ENCODE data around the gene EDC3.
A peak's percentile ranks its signal among the peaks of the same experiment; 100 is the strongest.
"Not testable (repeated sequence)": the region's sequence is repeated elsewhere in the genome, so short reads cannot be mapped to it uniquely, and the experiment has no call there.

Gene EDC3

DNA sequence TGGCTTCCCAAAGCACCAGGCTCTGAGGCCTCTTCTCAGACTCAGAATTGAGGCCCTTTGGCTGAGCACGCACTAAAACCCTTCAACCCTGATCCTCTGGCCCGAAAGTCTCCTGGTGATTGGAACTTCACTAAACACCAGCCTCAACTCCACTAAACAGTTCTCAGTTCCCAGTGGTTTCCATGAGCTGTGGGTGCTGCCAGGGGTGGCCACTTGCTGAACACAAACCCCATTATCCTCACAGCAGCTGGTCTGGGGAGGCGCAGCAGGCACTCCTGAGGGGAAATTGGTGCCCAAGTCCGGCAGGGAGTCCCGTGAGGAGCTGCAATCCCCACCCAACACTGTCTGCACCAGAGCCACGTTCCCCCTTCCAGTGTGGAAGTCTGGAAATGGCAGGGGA, 84.0 kb downstream of the EDC3 start:
- DNase-seq (ENCODE audit: low spot score): no peak

DNA sequence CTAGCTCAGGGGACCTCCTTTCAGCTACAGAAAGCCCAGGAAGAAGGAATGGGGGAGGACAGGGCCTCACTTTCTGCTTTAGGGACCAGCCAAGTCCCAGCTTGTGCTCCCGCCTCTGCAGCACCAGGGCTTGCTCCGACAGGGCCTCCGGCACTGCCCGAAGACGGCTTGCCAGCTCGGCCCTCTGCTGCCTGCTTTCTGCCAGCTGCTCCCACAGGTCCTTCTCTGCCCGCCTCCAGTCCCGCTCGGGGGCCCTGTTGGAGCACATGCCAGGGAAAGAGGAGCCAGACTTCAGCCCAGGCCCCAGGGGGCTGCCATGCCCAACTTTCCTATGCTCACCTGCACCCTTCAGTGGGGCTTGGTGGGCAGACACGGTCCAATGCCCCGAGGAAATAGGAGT, 84.5 kb downstream of the EDC3 start:
- DNase-seq (ENCODE audit: low spot score): no peak

DNA sequence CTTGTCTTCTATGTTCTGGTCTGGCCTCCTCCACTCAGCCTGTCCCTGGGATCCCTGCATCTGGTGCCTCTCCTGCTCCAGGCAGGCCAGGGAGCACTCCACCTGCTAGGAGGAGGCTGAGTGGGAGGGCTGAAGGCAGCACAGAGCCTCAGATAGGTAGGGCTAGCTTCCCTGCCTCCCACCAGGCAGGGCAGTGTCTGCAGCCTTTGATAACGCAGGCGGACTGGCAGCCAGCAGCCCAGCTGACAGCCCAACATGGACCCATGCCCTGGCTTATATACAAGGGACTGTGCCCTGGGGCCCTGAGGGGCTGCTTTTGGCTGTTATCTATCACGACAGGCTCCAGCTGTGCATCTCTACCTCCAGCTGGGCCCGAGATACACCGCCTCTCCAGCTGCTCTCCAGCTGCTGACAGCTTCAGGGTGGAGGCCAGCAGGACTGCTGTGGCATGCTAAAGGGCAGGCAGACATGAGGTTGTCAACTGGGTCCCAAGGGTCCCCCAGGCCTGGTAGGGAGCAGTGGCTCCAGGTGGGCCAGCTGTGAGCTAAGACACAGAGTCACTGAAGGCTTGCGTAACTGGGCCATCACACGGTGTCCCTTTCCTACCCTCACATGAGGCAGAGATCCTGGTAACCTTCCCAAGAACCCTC, 85.4 kb downstream of the EDC3 start:
- no peak for DNase-seq (ENCODE audit: low spot score)

DNA sequence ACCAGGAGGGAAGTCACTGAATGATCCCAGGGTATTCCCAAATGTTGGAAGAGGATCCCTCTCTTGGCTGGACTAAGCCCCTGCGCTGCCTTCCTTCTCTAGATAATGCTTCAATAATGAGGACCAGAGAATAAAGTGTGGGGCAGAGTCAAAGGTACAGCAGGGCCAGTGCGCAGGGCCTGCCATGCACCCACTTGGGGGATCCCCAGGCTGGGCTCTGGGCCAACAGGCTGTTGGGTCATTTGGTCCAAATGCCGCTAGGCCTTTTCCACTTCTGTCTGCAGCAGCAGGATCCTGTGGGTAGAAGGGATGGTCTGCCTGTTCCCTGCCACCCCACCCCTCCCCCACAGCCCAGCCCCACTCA, 85.9 kb downstream of the EDC3 start:
- DNase-seq (ENCODE audit: low spot score): no peak

DNA sequence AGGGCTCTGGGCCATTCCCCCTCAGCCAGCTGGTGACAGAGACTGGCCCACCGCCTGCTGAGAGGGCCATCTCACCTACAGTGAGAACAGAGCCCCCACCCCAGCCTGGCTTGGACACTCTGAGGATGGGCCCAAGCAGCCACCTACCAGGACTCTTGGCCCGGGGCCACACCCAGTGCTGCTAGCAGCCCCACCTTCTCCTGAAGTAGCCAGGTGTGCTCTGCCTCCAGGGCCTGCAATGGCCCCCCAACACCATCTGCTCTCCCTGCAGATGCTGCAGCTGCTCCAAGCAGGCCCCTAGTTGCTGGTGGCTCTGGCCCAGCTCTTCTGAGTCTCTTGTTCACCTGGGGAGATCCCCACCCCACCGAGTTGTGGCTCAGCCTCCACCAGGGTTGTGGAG, 87.0 kb downstream of the EDC3 start:
- no peak for DNase-seq (ENCODE audit: low spot score)

DNA sequence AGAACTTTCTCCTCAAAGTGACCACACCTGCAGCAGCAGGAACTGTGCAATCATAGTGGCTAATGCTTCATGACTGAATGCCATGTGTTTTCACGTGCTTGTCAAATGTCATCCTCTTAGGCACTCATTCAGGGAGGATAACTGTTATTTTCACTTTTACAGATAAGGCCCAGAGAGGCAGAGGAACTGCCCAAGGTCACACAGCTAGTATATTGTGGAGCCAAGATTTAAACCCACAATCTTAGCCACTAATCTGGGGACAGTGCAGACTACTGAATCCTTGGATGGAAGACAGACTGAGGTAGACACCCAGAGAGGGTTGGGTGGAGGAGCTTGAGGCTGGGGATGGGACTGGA, 90.1 kb downstream of the EDC3 start:
- DNase-seq (ENCODE audit: low spot score): no peak

DNA sequence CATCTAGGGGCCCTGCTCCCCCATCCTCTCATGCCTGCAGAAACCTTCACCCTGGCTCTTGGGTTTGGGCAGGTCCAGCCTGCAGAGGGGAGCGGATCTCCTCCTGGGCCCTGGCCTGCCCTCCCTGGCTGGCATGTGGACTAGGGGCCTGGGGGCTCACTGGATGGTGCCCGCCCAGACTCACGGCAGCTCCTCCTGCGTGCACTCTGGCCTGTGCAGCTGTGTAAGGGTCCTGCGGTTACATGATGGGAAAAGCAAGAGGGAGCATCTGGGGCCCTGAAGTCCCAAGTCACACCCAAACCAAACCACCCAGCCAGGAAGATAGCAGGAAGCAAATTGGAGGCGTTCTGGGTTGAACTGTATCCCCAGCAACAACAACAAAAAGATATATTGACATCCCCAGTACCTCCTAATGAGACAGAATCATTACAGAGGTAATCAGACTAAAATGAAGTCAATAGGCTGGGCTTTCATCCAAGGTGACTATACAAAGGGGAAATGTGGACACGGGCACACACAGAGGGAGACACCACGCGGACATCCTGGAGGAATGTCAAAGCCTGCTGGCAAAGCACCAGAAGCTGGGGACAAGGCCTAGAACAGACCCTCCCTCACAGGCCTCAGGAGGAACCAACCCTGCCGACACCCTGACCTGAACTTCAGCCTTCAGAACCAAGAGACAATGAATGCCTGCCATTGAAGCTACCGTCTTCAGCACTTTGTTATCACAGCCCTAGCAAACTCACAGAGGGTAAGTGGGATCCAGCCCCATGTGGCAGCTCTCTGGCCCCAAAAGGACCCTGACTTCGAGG, 90.6 kb downstream of the EDC3 start:
- DNase-seq (ENCODE audit: low spot score): no peak

DNA sequence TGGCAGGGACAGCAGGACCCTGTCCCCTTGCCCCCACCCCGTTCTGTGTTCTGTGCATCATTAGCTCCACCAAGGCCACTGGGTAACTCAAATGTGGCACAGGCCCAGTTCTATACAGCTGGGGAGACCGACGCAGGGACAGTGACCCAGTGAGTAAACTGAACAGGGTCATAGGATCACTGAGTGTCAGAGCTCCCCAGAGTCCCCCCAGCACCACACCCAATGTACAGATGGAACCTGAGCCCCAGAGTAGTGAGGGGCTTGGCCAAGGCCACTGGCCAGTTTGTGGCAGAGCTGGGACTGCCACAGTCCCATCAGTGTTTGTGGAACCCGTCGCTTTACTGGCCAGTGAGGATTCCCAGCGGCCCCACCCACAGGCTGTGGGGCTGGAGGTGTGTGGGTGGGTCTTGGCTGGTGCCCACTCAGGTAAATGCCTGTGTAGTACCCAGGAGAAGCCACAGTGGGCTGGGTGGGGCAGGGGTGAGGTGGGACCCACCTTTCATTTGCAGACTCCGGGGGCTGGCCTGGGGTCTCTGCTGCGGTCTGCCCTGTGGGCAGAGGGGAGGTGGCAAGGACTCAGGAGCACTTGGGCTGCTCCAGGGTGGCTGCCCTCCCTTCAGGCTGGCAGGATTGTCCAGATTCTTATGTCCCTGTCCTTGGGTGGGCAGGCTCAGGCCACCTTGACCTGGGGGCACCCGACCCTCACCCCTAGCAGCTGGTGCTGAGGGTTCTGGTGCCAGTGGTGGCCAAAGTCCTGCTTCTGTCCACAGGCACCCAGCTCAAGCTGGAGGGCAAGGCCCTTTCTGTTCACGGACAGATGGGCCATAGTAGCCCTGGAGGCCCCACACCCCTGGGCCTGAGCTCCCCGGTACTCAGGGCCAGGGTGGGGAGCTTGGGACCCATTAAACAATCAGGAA, 91.8 kb downstream of the EDC3 start:
- no peak for DNase-seq (ENCODE audit: low spot score)

DNA sequence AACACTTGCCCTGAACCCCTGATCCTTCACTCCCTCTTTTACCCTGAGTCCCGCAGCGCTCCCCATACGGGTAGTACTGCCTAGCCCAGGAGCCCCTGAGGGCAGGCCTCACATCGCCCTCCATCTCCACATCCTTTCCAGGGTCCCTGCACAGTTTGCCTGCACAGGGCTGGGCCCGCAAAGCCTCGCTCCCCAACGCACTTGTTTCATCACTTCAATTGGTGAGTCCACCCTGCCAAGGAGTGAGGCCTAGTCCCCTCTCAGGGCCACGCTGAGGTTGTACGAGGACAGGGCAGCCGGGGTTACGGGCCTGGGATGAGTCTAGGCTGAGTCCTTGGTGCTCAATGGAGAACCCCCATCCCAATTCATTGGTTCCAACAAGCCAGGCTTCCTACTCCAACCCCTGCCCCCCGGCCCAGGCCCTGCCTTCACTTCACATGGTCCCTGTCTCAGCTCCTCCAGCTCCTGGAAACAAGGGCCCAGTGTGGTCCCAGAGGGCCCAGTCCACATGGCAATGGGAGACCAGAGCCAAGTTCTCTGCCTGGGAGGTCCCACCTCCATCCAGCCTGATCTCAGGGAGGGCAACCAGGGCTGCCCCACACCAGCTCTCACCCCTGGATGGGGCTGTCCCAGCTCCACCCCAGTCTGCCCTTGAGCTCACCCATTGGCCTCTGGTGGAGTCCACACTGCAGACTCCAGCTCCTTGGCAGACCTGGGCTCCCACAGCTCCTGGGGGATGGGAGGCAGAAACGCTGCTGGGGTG, 92.6 kb downstream of the EDC3 start:
- DNase-seq (ENCODE audit: low spot score): no peak

DNA sequence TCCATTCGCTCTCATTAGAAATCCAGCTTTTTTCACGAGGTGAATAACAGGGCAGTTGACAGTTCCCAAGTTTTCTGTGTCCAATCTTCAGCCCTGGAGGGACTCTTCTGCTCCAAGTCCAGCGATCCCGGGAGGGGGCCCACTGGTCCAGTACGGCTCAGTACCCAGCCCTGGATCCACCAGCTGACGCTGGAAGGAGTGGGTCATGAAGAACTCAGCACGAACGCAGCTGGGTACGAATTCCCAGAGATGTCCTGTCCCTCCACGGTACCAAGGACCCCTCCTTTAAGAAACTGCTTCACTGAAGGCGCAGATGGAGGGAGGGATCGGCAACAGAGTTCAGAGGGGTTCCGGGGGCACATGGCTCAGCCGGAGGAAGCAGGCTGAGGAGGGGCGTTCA, 96.7 kb downstream of the EDC3 start:
- no peak for DNase-seq (ENCODE audit: low spot score)

DNA sequence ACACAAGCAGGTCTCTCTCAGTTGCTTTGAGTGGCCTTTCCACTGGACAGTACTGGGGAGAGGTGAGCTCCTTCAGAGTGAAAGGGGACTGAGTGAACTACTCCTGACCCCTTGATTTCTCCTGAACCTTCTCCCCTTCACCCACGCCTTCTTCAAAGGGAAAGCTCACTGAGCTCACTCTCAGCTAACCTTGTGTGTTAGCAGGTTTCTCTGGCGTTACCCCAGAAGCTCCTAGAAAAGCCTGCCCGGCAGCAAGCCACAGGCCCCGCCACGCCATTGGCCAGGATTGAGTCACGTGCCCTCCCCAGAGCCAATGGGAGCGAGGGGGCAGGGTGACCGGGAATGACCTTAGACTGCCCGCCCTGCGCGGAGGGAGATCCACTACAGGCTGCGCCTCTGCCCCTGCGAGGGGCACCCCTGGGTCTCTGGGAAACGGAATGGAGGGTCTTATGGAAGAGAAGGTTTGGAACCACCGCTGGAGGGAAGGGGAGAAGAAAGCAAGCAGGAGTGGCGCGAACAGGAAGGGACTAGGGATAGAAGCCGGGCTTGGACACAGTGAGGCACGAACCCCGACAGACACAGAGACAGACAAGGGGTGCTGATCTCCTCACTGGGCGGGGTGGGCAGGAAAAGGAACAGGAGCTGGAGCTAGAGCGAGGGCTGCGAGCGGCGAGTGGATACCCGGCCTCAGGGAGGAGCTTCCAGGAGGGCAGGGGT, 97.5 kb downstream of the EDC3 start:
- DNase-seq (ENCODE audit: low spot score): peak; percentile 78

DNA sequence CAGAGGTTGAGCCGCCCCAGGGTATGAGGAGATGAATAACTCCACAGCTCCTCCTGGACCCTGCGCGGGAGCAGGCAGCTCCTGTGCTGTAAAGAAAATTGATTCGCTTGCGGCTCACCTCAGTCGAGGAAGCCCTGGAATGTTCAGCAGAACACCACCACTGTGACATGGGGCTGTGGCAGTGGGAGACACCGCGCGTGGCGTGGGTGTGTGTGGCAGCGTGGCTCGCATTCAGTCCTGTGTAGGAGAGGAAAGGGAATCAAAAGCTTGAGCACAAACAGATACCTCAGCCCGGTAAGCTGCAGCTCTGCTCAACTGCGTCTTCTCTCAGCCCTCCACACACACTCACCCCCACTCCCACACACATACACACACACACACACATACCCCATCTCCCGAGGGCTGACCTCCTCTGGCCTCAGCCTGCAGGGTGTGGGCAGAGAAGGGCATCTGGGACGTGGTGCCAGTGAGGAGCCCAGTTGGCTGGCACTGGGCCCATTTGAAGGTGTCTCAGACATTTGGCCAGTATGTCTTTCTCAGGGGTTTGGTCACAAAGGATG, 98.6 kb downstream of the EDC3 start:
- not testable (repeated sequence) for DNase-seq (ENCODE audit: low spot score)

DNA sequence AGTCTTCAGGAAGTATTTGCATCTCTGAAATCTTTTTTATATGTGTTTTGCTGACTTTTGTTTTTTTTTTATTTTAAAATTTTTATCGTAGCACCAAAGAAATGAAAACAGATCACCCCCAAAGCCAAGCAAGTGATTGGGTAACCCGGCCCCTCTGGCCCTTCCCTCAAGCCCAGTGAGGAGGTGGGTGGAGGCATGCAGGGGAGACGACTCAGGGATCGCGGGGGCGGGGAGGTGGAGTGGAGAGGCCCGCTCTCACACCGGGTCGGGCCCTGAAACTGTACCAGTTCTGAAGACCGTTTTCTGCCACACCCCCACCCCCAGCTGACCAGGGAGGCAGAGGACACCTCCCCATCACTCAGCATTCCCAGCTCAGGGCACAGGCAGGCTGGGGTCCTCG, 99.1 kb downstream of the EDC3 start:
- DNase-seq (ENCODE audit: low spot score): not testable (repeated sequence)

DNA sequence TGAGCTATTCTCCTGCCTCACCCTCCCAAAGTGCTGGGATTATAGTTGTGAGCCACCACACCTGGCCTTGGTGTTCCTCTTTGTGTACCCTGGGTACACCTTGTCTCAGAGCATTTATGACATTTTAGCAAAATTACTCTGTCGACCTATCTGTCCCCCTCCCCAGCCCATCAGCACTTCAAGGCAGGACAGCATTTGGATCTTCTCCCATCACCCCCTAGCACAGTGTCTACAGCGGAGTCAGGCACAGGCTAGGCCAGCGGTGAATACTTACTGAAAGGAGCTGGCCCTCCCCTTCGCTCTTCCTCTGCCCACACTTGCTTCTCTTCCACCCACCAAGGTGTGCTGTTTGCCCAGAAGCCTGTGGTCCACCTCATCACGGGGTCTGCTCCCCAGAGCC, 100.6 kb downstream of the EDC3 start:
- no peak for DNase-seq (ENCODE audit: low spot score)

DNA sequence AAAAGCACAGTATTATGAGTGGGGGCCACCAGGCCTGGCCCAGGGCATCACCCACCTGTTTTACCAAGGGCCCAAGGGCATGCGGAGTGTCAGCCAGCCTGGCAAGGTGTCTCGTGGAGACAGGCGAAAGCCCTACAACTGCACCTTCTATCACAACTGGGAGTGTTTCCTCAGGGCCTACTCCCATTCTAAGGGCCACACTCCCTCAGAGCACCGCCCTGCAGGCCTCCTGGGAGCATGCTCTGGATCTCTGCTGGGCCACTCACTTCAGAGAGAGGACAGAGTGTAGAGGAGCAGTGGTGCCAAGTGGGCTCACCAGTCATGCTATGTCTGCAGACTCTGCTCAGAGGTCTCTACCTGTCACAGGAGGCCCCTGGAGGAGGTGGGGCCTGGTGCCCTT, 101.4 kb downstream of the EDC3 start:
- DNase-seq (ENCODE audit: low spot score): no peak

DNA sequence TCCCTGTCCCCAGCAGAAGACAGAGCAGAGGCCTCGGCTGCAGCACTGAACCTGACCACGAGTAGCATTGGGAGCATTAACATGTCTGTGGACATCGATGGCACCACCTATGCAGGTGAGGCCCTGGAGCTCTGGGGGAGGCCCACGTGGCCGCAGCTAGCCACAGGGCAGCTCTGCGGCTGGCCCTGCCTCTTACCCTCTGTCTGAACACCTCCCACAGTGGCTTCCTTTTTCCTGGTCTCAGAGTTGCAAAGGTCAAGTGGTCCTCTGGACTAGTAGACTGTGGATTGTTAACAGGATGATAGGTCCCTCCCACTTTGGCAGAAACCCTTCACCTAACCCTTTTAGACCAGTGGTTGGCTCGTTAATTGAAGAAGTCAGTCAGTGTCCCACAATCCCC, 102.7 kb downstream of the EDC3 start:
- no peak for DNase-seq (ENCODE audit: low spot score)

DNA sequence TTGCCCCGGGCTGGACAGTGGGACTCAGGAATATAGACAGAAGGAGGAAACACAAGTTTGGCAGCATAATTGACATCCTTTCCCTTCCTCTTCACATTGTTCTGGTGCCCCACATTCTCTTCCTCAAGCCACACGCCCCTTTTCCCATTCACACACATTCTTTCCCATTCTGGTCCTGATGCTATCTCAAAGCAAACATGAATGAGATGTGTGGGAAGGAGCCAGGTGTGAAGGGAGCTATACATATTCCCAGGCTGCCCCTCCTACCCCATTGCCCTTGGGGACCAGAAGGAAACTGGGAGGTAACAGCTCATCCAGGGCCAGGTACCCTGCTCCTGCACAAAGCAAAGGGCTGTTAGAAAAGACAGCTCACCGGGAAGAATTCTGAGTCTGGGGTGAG, 103.6 kb downstream of the EDC3 start:
- DNase-seq (ENCODE audit: low spot score): no peak

DNA sequence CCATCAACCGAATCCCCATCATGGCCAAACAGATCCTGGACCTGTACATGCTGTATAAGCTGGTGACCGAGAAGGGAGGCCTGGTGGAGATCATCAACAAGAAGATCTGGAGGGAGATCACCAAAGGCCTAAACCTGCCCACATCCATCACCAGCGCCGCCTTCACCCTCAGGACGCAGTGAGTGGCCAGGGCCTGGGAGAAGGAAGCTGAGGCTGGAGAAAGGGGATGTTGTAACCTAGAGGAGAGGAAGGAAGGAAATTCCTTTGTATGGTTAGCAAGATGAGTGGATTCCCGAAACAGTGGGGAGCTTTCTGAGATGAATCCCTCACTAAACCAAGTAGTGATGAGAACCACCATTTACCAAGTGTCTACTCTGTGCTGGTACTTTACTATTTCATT, 106.0 kb downstream of the EDC3 start:
- no peak for DNase-seq (ENCODE audit: low spot score)

DNA sequence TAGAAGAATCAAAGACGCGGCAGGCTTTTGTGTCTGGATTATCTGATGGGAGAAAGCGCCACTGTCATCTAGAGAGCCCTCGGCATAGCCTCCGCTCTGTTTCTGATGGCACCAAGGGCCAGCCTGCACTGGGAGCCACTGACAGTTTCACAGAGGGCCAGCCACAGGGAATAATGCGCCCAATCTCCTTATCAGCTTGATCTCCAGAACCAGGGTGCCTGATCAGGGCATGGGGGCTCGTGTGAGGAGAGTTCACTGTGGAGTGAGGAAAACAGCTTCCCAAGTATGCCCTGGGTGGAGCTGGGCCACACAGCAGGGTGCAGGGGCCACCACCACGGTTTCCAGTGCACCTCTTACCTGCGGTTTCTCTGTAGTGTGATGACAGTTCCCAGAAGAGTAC, 110.0 kb downstream of the EDC3 start:
- no peak for DNase-seq (ENCODE audit: low spot score)

DNA sequence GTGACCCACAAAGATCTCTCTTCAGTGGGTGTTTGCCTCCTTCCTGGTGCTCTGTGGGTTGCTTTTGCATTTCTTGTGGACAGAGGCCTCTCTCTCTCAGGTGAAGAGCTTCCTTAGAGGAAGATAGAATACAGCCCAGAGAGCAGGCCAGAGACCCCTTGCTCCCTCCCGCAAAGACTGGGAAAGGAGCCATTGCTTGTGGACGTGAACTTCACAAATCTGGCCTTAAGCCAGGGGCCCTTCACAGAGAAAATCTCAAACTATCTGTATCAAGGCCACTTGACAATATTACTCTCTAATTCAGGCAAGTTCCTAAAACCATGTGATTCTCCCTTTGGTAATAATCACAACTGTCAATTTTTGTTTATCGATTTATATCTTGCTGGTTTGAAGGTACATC, 110.6 kb downstream of the EDC3 start:
- no peak for DNase-seq (ENCODE audit: low spot score)

DNA sequence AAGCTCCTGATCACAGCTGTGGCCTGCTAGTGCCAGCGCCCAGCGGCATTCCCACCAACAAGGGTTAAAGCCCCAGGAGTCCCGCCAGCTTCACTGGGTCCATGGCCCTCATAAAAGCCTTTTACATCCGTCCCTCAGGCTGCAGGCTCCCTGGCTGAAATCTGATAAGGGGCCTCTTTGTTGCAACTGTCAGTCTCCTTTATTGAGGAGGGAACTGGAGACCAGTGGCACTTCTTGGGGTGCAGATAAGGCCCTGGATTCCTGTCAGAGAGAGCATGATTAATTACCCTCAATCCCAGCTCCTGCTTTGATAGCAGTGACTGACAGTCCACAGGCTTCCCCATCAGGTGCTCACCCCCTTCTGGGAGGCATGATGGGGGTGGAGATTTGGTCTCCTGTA, 111.0 kb downstream of the EDC3 start:
- no peak for DNase-seq (ENCODE audit: low spot score)
